Tongue (tissue), 2 donors: ENCODE data around the gene PPOX. TPM values are rescaled to one million over a fixed set of nuclear protein-coding genes. Genes with fewer than 3 reads are reported as not detected.

Experiments
- DNase-seq: peaks from one replicate; pipeline ENCODE4 v3.0.0-alpha.2; 2015
- total RNA-seq: library from RNA; depleted of rRNA; stranded (reverse); fragments of >200 nt; gene quantifications from one replicate; pipeline ENCODE4 v1.2.3, GENCODE V29; 2014

Gene PPOX
- total RNA-seq, 1 donor from 2014 or later, result 15.2 TPM

DNA sequence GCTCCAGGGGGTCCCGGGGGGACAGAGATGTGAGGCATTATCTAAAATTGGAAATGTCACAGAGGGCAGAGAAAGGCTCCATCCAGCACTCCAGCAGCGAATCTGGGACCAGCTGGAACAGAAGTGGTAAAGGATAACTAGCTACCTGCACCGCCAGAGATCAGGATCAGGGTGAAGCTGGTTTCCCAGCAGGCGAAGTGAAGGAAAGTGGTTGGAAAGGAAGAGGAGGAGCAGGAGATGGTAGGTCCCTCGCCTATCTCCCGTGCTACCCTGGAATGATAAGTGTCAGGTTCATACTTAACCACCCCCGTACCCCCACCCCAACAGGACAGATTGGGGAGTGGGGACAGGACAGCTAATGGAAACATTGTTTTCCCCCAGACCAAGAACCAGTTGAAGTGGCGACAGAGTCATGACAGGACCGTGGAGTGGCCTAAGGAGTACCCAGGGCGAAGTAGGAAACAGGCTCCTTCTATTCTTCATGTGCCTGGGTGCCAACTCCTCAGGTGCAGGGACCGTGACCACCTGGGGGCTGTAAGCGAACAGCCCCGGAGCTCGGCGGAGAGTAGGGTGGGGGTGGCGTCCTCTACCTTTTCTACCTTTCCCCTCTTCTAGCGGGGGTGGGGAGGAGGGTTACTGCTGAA lies 10.4 kb downstream of the PPOX start:
- DNase-seq, result no peak

DNA sequence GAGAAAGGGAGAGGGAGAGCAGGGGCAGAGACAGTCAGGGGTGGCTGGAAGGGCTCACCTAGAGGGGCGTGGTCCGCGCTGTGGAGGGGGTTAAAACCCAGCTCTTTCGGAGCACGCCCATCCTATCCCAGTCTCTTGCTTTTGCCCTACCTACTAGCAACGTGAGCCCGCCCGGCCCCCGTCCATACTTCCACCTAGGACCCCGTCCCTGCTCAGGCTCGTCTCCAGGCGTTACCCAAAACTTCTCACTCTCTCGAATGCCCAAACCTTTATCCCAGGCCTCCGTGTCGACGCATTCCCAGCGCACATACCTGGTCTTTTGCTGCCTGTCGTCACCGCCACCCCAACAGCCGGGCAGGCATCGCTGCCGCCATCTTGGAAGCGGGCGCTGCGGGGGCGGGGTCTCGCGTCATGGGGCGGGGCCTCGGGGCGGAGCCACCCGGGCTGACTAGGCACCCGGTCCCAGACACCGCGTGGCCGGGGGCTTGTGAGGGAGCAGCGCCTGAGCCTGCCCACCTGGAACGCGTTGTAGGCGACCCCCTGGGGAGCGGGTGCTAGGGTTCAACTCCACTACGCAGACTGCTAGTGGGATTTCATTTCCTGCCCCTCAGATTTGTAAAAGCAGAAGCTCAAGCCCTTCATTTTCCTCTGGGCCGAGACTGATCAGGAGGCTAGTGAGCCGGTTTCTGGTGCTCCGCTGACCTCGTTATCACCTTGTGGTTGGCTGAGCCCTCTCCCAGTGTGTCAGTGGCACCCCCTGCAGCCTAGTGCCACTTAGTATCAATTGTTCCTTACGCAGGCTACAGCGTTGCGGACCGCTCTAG lies 11.1 kb downstream of the PPOX start, which contains the start of gene B4GALT3:
Gene B4GALT3 (minus strand): TSS at position 396 of the 824 bp plus-strand sequence. CDS start 1,447 bp downstream, outside the sequence.
- DNase-seq, result peak; percentile 94

DNA sequence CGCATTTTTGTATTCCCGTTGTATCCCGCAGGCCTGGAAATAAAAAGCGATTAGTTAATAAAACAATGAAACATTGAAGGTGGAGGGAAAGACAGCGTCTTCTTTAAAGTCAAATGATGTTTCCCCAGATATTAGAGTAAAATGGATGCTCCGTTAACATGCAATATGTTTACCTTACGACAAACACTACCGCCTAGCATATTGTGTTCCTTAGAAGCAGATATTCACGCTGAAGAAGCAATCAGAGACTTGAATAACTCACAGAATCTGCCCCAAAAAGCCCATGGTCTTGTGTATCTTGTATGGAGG lies 11.7 kb downstream of the PPOX start:
- no peak for DNase-seq

DNA sequence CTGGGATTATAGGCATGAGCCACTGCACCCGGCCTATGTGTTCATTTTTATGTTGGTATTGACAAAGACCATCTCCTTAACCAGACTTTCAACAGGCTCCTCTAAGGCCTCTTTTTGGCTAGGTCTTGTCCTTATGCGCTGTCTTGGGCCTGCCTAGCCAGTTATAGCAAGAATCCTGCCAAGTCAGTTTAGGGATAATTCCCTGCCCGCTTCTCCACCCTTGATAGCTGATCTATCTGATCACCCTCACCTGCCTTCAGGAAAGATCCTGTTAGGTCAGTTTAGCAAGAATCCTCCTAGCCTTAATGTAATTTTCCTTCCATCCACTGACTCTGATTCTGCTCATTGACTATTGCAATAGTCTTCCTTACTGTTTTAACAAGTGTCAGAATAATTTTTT lies 13.5 kb downstream of the PPOX start:
- no peak for DNase-seq

DNA sequence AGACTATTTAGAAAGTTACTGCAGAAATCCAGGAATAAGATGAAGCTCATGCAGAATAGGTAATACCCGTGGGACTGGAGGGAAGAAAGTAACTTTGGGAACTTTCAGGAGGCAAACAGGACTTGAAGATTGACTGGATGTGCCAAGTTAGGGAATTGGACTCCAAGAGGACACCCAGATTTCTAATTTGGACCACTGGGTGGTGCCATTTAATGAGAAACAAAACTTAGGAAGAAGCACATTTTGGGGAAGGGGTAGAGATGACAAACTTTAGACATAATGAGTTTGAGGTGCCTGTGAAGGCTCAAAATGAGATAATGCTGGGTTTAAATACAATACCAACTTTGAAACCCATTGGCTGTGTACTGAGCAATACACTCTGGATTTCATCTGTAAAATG lies 14.4 kb downstream of the PPOX start:
- no peak for DNase-seq

DNA sequence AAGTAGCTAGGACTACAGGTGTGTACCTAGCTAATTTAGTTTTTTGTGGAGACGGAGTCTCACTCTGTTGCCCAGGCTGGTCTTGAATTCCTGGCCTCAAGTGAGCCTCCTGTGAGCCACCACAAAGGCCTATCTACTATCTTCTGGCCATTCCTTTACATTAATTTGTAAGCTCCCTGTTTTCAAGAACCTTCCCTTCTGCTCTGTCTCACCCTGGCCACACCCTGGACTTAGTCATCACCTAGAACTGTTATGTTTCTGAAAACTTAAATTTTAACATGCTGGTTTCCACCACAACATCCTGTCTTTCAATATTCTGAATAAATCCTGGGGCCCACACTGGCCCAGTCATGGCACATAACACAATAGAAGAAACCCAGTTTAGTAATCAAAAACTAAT lies 16.0 kb downstream of the PPOX start:
- no peak for DNase-seq

DNA sequence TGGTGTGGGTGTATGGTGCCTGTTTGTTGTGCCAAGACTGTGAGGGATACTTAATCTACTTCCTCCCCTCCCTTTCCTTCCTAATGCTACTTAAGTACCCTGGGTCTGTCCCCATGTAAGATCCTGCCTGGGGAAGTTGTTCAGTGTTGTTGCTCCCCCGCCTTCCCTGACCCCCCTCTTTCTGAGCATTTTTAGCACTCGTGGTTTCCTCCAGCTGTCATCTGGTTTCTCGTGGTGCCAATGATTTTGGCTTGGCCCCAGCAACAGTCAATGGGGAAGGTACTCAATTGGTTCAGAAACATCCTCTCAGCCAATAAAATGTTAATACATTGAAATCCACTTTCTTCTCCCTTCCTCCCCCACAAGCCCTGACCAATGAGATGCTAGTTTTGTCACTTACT lies 19.1 kb downstream of the PPOX start:
- peak; percentile 90 for DNase-seq

DNA sequence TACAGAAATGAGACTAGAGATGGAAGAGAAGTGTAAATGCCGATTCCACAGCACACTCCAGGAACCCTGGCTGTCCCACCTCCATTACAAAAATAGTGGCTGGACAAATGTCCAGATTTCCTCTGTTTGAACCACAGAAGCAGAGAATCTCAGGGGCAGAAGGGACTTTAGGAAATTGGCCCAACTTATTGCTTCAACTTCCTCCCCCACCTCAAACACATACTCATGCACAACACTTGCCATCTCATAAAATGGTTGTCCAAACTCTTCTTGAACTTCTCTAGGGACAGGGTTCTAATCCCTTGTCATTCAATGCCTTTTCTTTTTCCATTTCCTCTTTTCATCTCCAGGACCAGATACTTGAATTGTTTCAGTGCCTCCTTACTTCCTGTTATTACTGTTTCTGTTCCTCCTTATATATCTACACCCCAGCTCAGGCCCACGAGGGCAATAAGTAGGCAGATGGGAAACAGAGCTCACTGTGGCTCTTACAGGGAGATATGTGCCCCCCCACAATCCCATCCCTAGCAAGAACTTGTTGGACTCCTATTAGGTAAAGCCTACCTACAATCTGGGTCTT lies 19.6 kb downstream of the PPOX start:
- DNase-seq, result no peak

DNA sequence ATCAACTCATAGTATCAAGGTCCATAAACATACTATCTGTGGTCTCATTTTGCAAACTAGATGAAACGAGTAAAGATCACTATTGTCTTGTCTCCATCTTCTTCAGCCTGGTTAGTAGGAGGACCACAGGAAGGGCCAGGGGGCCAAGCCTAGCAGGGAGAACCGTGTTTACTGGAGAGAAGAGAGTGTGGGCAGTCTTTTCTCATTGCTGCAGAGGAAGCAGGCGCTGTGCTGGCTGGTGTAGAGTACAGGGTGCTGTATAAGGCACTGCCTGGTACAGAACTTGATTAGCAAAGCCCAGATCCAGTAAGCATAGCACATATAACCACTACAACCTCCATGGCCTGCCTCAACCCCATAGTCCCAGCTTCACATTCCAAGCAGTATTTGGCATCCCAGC lies 21.1 kb downstream of the PPOX start:
- DNase-seq, result no peak

DNA sequence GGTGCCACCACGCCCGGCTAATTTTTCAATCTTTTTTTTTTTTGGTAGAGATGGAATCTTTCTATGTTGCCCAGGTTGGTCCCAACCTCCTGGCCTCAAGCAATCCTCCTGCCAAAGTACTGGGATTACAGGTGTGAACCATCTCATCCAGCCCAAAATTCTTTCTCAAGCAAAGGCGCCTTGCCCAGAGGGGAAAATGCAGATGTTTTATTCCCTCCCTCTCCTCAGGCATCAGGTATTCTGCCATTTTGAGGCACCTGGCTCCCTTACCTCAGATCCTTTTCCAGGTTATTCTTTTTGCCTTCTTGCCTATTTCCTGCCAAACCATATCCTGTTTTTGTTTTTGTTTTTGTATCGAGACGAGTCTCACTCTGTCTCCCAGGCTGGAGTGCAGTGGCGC lies 22.2 kb downstream of the PPOX start:
- no peak for DNase-seq

DNA sequence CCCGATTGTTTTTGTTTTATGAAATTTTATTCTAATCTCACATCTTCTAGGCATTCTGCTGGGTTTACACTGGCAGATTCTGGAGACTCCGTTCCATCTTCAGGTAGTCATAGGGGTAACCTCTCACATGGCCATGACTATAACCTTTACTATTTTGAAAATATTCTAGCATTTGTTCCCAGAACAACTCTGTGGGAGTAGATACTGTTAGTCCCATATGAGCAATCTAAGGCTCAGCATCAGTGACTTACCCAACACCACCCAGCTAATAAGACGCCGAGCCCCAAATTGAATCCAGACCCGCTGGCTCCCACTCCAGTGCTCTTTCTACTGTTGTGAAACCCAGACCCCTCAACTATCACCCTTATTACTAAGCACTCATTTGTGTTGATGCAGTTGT lies 22.8 kb downstream of the PPOX start:
- DNase-seq, result no peak

DNA sequence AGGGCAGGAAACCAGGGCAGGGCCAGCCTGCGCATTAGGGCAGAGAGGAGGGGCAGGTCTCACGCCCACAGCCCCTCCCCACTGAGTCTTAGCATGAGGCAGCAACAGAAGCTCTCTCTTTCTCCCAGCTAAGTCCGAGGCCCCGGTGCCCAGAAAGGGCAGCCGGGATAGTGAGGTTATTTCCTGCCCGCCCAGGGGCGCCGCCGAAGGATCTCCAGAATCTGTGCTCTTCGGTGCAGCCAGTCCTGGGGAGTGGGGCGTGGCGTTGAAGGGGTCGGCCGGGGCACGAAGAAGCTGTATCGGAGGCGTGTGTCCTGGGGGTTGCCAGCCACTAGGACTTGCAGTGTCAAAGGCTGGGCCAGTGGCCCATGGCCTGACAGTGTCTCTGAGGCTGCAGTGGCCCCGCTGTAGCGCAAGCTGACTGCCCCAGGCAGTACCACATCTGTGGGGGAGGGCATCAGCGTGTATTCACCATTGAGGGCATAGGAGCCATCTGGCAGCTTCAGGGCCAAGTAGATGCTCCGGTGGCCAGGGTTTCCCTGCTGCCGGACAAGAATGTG lies 24.8 kb downstream of the PPOX start:
- no peak for DNase-seq

DNA sequence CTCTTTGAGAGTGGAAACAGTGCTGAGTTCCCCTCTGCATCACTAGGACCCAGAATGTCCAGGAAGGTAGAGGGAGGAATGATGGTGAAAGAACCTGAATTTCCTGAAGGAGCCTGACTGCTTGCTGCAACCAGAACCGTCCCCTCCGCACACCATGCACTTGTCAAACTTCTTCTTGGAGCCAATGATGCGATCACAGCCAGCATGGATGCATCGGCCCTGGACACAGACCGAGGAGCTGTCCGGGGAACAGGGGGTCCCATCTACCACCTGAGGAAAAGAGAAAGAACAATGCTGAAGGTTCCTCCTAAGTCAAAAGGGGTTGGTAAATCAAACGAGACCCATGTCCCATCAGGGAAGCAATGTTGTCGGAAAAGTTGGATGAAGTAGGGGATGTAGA lies 25.7 kb downstream of the PPOX start:
- no peak for DNase-seq

DNA sequence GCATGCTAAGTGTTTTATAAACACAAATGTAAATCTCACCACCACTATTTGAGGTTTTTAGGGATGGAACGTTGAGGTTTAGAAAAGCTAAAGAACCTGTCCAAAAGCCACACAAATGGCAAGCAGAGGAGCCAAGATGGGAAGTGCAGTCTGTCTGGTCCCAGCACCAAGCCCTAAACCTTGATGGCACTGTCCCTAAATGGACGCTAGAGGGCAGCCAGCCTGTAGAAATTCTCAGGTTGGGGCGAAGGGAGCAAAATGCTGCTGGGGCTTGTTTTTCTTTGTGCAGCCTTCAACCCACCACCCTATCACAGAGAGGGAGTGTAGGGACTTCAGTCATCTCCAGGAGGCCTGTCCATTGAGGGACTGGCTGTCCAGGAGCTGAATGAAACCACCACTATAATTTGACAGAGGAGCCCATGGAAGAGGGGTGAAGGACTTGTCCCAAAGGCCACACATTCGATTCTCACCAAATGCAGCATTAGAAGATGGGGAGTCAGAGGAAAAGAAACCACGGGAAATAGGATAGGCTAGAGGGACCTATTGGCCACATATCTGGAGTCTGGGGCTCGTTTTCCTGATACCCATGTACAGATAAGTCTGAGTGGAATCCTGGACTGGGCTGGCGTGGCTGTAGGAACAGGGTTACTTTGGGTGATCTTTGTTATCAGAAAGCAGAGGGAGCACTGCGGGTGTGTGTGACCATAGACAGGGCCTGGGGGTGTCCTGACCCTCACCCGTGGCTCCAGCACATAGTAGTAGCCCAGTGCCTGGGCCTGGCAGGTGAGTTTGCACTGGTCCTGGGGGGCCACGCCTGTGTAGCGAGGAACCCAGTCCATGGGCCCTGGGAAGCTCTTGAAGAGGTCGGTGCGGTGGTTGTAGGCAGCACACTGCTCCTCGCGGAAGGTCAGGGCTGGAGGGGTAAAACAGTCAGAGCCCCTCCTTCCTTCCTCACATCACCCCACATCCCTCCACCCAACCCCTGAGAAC lies 26.5 kb downstream of the PPOX start:
- peak; percentile 87 for DNase-seq

DNA sequence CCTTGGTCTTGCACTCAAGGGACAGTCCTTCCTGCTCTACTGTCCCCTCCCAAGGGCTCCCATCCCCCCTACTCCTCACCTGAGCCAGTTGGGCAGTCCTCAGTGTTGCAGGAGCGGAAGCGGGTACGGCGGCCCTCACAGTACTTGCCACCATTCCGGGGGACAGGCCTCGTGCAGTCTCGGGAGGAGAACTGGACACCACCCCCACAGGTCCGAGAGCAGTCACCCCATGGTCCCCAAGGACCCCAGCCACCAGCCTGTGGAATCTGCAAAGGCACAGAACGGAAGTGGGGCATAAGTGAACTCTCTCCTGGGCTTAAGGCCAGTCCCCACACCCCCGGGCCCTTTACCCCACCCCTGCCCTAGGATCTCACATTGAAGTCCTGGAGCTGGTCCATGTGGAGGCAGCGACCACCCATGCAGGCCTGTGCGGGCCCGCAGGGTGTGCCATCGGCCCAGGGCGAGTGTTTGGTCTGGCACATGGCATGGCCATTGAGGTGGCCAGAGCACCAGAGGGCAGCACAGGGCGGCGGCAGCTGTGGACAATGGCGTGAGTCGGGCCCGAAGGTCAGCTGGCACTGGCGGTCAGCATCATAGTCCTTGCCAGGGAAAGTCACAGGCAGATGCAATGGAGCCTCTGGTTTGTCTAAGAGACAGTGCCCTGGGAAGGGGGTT lies 27.5 kb downstream of the PPOX start:
- DNase-seq, result no peak

DNA sequence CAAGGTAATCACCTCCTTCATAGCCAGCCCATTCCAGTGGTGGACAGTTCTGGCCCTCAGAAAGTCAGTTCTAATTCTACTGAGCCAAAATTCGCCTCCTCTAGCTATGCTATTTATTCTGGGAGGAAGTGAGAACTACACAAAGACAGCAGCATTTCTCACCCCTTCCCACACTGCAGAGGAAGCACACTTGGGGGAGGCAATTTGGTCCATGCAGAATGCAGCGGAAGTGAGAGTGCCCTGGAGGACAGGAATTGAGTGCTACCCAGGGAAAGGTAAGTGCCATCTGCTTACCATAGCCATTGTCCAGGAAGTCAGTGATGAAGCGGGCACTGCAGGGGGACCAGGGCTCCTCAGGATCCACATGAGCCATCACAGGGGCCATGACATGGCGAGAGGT lies 28.9 kb downstream of the PPOX start:
- DNase-seq, result no peak

DNA sequence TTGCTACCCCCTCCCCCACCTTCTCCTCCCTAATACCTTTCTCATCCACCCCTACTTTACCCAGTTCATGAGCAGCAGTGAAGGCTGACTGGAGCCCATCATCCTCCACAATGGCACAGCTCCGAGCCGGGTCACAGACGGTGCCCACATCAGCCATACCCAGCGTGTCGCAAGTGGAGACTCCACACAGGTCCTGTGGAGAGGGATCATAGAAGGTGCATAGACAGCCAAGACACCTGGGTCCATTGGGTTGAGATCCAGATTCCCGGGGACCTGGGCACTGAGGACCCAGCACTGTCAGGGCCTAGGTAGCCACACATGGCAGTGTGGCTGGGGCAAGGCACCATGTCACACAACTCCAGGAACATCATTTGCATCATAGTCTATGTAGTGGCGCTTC lies 29.9 kb downstream of the PPOX start:
- no peak for DNase-seq

DNA sequence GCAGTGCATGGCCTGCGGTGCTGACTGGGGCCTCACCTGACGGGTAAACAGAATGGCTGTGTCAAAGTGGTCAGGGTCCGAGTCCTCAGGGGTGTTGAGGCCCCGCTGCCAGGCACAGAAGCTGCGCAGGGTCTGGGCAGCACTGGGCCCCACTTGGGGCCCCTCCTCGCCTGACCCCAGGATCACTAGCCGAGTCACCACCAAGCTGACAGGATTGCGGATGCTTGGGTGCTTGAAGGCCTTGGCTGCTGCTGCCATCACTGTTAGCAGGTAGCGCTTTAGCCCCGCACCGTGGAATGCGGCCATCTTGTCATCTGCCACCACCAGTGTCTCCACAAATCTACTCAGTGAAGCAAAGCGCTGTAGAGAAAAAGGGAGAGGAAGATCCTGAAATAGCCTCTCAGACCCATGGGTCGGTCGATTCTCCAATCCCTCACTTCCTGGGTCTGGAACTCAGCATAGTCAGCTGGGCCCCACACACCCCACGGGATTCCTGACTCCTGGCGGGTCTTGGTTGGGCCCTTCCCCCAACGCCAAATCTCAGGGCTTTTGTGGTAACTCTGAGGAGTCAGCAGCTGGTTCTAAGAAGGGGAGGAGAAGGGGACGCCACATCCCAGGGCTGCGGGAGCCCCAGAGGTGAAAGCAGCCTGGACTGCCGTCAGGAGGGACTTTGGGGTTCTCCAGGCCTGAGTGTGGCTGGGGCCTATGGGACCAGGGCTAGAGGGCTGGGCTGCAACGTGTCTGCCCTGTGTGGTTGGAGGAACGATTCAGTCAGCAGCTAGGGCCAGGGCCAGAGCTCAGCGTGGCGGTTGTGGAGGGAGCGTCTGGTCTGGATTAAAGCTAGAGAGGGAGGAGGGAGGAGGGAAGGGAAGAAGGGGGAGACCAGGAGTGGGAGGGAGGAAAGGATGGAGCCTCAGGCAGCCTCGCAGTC lies 30.6 kb downstream of the PPOX start:
- peak; percentile 86 for DNase-seq

DNA sequence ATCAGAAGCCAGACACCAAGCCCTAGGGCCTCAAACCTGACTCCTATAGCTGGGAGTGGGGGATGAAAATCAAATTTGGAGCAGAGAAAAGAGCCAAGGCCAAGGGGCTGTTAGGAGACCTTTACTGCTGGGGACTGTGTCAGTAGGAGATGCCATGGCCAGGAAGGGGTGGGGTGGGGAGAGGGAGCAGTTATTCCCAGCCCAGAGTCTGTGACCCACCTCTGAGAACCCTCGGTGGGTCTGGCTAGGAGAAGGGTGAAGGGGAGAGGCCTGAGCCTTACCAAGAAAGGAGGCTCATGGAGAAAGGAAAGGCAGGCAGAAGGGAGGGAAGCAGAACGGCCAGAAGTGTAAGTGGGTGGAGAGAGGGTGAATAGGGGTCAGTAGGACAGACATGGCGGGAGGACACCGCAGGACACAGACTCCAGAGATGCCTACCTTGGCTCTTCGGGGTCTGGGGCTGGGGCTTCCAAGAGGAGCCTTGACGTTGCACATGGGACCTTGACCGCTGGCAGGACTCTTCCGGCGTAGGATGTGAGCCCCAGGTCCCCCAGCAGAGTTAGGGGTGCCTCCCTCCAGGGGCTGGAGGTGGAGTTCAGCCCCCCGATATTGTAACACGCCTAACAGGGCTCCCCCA lies 31.5 kb downstream of the PPOX start:
- no peak for DNase-seq
